ELF-1 (cell line): Measurements from ENCODE around the gene C1QTNF1.
A peak's percentile ranks its signal among the peaks of the same experiment; 100 is the strongest.

Experiments used
- DNase-seq: peaks from one replicate; pipeline ENCODE4 v3.0.0-alpha.2; 2016; ENCODE audit warnings: low read depth, low spot score

C1QTNF1 gene

DNA sequence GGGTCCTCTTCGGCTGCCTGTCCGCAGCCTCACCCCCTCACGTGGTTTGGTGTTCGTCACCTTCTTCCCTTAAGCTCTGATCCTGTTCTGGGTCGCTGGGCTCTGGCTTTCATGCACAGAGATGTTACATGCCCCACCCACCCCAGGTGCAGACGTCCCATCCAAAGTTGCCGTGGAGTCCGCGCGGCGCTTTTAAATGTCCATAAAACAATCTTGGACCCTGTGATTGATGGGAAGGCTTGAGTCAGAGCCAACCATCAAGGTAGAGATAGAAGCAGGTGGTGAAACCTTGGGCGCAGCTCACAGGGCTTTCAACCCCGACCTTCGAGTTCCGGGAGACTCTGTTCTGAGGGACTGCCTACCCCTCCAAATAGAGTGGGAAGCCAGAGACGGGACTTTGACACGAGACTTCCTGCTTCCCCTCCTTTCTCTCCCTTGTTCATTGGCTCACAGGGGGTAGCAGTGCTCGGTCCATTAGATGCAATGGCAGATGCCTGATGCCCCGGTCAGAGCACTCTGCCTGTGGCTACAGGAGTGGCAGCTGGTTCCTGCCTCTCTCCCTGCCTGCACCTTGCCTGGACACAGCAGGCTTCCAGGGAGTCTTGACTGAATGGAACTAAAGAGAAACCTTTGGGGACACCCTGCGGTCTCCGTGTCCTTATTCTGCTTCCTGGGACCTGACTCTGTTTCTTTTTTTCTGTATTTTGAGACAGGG lies 54.7 kb downstream of the C1QTNF1 start:
- no peak for DNase-seq

DNA sequence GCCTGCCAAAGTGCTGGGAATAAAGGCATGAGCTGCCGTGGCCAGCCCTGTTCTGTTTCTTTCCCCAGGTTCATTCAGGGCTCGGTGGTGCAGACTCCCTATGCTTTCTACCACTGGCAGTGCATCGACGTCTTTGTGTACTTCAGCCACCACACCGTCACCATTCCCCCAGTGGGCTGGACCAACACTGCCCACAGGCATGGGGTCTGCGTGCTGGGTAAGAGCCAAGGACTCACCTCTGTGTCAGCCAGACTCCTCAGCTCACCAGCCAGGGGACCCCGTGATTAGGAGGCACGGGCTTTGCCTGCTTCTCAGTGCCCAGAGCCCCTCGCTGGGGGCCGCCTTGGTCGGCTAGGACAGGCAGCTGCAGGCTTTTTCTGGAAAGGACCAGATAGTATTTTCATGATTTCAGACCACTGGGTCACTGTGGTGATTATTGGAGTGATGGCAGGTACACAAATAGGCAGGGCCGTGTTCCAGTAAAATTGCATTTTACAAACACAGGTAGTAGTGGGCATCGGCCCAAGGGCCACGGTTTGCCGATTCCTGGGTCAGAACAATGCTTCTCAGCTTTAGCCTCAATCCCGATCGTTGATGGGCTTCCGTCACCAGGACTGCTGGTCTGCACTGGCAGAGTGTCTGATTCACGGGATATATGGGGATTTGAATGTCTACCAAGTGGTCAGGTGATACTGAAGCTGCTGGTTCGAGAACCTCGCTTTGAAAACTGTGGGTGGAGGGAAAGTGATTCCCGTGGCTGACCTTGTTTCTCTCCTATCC lies 55.6 kb downstream of the C1QTNF1 start:
- DNase-seq, result no peak

DNA sequence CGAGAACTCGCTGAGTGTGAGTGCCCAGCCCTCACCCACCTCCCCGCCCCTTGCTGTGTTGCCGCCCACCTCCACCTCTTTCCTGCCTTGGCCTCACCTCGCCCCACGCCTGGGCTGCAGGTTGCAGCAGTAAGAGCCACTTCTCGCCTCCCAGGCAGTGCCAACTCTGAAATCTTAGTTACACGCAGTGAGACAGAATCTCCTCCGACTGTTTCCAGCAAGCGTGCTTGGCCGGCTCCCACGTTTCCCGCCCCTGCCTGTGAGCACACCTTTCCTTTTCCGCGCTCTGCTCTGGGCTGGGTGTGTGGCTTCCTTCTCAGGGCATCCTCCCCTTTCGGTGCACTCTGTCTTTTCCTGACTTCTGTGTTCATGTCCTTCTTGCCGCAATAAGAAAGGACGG lies 56.4 kb downstream of the C1QTNF1 start:
- DNase-seq, result no peak

DNA sequence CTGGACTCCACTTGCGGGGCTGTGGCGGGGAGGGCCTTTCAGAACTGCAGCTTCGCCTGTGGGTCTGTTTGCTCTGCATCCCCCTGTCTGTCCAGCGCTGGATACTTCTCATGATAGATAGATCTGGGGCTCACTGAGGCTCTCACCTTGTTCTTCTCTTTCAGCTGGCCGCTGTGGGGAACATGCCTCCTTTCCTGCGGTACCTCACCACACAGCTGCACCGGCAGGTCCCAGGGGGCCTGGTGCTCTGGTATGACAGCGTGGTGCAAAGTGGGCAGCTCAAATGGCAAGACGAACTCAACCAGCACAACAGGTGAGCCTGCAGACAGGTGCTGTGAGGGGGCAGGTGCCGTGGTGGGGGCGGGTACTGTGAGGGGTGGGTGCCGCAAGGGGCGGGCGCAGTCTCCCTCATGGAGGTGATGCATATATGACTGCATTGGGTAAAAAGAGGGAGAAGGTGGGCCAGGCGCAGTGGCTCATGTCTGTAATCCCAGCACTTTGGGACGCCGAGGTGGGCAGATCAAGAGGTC lies 56.9 kb downstream of the C1QTNF1 start:
- no peak for DNase-seq

DNA sequence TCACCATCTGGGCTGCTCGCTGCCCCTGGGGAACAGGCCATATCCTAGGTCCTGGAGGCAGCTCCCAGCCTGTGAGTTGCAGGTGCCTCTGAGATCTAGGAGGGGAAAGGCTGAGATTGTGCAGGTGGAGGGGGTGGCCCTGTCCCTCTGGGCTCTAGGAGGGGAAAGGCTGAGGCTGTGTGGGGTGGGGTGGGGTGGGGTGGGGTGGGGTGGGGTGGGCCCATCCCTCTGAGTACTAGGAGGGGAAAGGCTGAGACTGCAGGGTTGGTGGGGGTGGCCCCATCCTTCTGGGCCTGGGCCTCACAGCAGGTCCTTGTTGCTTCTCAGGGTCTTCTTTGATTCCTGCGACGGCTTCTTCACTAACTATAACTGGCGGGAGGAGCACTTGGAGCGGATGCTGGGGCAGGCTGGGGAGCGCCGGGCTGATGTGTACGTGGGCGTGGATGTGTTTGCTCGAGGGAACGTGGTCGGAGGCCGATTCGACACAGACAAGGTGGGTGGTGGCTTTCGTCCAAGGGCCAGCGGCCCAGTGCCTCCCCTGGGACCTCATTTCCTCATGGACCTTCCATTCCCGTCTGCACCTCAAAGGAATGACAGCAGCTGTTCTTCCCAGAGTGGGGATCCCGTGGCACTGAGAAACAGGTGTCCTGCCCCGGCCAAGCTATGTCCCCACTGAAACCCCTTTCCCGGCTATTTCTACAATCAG lies 57.8 kb downstream of the C1QTNF1 start:
- no peak for DNase-seq

DNA sequence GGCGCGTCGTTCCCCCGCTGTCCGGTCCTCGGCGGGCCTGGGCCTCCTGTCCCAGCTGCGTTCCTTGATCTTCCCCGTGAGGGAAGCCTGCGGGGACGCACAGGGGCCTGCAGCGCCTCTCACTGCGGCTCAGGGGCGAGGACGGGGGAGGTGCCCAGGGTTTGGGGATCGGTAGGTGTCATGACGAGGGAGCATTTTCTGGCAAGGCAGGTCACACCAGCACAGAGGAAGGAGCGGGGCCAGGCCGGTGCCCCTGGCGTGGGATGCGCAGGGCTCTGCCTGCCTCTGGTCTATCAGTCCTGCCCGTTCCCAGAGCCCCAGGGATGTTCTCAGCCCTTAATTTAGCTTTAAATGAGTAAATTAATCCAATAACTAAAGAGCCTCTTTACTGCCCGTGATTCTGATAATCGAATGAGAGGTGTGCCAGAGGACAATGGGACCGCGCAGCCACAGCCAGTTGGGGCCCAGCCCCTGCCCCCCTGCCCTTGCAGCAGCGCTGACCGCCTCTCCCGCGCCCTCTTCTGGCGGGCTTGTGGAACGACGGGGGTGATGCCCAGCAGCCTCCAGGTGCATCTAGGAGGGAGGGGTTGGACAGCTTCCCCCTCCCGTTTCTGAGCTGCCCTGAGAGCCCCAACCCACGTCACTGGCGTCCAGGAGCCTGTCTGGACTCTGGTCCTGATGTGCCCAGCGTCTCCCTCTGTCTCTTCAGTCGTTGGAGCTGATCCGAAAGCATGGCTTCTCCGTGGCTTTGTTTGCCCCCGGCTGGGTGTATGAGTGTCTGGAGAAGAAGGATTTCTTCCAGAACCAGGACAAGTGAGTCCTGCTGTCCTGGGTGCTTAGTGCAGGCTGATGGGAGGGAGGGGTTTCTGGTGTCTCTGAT lies 58.6 kb downstream of the C1QTNF1 start:
- DNase-seq, result peak; percentile 57

DNA sequence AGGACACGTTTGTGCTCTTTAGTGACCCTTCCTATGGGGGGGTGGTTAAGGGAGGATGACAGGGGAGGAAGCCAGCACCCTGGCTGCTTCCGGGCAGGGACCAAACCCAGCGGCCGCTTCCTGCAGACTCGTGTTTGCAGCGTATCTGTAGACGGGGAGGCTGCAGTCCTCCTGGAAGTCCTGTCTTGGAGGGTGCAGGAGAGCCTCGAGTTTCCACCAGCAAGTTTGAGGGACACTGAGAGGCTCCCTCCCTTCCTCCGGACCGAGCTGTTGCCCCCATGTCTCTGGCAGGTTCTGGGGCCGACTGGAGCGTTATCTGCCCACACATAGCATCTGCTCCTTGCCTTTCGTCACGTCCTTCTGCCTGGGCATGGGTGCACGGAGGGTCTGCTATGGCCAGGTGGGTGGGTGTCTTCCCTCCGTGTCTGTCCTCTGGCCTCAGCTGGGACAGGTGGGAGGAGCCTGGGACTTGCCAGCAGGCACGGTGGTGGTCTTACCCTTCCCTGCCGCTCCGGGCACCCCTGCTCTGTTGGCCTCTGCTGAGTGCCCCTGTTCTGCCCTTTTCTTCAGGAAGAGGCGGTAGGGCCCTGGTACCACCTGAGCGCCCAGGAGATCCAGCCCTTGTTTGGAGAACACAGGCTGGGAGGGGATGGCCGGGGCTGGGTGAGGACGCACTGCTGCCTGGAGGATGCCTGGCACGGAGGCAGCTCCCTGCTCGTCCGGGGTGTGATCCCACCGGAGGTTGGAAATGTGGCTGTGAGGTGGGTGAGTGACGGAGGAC lies 59.4 kb downstream of the C1QTNF1 start:
- no peak for DNase-seq

DNA sequence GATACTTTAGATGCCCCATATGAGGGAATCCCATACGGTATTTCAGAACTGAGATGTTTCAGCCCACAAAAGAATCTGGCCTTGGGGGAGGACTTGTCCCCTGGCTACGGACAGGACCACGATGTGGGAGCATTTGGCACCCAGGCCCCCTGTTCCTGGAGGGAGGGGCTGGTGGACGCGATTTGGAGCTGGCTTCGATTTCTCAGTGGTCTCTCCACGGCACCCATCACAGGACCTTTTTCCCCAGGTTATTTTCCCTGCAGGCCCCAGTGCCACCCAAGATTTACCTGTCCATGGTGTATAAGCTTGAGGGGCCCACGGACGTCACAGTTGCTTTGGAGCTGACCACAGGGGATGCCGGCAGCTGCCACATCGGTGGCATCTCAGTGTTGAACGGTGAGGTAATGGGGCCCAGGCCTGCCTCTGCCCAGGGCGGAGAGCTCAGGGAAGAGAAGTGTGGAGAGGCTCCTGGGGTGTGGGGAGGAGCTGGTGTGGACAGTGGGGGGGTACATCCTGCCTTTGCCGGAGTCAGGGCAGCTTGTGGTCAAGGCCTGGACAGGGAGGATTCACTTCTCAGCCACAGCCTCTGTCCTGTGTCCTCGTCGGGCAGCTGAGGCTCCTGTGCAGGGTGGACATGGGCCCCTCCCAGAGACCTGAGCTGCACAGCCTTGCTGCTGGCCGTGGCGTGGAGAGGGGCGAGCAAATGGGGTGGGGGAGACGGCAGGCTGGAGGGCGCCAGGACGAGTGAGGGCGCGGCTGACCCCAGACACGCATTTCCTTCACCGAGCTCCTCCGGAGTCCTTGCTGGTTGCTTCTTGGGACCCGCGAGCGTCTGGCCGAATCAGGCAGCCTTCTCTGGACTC lies 60.6 kb downstream of the C1QTNF1 start:
- no peak for DNase-seq

DNA sequence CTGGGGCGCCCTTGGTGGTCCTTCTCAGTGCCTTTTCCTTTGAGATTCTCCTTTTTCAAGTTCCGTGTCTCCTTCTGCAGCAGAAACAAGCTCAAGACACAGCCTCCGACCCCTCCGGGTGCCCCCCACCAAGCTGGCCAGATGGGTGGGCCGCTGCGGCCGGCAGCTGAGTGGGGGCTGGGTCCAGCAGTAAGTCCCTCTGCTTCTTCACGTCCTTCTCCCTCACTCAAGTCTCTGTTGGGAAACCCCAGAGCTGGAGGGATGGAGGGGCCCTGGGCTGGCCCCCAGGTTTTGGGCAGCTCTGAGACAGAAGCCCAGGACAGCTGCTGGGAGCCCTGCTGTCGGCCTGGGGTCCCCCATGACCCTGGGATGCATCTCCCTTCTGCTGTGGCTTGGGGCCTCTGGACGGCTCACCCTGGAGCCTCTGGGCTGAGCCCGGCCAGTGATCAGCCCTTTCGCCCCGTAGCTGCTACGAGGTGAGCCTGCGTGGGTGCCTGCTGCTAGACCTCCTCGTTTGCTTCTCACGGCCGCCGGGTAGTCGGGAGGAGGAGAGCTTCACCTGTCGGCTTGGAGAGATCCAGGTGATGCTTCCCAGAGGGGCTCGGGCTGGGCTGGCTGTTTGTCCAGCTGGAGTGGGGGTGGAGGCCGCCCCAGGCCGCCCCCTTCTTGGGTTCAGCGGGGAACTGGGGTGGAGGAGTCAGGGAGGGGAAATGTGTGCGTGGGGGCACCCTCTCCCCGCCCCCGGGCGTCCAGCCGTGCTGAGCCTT lies 61.4 kb downstream of the C1QTNF1 start:
- DNase-seq, result no peak

DNA sequence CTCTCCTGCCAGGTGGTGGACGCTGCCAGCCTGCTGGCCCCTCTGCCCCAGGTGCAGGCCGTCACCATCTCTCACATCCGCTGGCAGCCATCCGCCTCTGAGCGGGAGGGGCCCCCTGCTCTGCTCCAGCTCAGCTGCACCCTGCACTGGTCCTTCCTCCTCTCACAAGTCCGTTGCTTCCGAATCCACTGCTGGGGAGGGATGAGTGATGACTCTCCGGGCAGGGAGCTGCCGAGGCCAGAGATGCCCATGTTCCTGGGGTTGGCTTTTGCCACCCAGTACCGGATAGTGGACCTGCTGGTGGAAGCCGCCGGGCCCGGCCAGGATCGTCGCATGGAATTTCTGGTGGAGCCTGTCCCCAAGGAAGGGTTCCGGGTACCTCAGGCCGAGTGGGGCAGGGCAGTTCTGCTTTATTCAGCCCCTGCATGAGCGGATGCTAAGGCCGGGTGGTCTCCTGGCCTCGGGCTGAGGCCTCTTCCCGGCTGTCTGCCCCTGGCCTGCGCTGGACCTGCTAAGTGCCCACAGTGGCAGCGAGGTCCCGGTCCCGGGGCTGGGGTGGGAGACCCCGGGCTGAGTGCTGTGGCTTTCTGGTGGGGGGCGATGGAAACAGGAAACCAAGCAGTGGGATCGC lies 62.1 kb downstream of the C1QTNF1 start:
- DNase-seq, result no peak

DNA sequence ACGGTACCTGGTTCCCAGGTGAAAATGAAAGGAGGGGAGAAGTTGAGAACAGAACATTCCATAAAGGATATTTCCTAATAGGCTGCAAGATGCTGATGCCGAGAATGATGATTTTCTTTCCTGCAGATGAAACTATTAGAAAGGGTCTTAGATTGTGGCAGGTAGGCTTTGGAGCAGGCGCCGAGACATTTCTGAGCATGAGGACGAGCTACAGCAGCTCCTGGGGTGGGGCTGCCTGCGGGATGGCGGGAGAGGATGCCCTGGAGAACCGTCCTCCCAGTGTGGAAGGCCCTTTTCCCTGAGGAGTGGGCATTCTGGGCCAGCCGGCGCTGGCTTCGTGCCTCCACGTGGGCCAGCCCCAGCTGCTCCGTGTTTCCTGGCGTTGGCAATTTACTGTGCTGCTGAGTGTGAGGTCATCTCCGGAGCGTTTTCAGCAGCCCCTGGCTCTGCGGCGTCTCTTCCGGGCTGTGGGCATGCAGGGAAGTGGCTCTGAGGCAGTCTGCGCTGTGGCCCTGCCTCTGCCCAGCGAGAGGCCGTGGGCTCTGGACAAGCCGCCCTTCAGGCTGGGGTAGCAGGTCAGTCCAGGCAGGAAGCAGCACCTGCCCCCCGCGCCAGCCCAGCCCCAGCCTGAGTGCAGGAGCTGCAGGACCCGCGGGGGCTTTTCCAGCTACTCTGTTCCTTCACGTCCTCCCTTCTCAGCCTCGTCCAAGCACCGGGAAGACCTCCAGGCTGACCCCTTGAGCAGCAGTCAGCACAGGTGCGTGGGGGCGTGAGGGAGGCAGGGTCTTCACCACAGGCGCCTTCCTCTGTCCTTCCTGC lies 62.8 kb downstream of the C1QTNF1 start:
- DNase-seq, result no peak

DNA sequence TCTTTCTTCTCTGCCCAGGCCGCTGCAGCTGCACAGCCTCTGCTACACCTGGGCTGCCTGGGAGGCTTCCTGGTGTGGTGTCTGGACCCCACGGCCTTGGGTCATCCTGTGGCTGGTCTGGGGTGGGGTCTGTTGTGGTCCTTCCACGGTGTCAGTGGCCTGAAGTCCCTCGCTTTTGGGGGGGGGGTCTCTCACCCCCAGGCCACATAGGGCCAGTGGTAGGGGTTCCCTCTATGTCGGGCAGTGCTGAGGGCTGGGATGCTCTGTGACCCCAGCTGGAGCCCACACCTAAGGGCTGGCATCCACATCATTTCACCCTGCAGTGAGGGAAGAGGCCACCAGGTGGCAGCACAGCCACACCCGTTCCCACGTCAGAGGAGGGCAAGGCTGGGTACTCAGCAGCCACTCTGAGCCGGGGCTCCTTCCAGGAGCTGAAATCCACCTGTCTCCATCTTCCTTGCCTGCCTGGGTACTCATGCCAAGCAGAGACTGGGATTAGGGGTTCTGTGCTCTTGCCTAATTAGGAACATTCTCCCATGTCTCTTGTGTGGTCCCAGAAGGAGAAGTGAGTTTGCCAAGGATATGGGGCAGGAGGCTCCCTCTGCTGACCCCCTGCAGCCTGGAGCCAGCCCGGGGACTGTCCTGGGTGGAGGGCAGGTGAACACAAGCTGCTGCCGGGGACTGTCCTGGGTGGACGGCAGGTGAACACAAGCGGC lies 63.6 kb downstream of the C1QTNF1 start:
- DNase-seq, result peak; percentile 85

DNA sequence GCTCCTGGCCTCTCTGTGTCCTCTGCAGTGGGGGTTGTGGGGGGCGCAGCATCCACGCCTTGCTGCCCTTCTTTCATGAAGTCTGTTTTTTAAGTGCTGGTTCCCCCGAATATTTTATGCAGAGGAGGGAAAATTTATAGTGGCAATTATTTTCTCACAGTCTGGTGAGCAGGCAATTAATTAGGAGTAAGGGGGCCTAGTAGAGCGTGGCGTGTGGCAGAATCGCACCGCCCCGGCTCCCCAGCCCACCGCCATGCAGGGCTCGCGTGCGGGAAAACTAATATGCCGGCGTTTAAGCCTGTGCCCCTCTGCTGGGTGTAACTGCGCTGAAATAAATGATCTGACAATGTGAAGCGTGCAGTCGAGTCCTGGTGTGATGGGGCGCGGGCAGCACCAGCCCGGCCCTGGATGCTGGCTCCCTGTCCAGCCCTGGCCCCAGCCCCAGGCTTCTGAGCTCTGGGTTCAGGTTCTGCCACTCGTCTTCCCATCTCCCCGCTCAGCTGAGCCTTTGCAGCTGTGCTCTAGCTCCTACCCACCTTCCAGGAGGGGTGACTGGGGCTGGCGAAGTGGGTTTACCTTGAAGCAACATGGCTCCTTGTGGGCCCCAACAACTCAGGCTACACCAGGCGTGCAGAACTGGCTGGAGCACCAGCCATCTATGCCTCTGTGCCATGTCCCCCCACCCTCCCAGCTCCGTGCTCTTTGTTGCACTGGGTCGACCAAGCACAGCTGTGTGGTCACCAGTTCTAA lies 64.5 kb downstream of the C1QTNF1 start:
- DNase-seq, result no peak

DNA sequence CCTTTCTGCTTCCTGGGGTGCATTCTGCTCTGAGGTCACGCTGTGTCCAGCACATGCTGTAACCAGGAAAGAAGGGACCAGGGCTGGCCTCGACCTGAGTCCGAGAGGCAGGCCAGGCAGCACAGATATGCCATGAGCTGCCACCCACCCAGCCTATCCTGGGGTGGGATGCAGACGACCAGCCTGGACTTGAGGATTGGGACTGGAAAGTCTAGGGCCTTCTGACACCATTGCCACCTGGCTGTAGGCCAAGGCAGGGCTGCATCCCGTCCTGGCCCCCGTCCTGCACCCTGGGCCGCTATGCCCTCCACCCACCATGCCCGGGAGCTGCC lies 65.0 kb downstream of the C1QTNF1 start:
- no peak for DNase-seq

DNA sequence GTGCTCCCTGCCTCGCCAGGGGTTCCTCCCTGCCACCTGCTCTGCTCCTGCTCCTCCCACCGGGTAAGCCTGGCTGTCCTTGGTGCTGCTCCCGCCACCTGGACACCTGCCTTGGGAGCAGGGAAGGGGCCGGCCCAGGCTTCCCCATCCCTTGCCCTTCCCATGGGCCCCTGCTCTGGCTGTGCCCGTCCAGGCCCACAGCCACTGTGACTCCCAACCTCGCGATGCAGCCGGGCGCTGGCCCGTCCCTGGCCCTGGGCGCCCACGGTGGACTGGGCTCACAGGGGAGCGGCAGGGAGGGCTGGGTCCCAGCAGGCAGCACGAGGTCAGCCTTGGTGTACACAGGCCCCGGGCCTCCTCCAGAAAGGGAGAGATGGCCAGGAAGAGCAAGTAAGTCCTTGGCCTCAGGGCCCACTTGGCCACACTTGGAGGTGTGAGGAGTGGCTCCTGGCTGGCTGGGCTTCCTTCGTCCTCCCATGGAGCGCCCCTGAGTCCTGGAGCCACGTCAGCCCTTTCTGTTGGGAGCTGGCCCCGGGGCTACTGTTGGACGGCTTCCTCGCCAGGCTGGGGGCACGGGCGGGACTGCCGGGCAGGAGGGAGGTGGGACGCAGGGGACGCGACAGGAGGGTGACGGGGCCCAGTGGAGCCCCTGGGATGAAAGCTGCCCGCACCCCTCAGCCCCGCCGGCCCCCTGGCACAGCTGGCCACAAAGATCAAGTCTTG lies 65.9 kb downstream of the C1QTNF1 start:
- DNase-seq, result peak; percentile 43
